Stimulated activated CD8-positive, alpha-beta memory T cell treated with anti-CD3 and anti-CD28 coated beads, Interleukin-15, amount 100 ng/mL, for 4 hours (primary cell): ENCODE measurements around the gene AK3.

Source experiments
- DNase-seq, 2 donors: peaks; one replicate each; pipeline ENCODE4 v3.0.0-alpha.2; 2020; ENCODE audit warnings: low read depth in 2 of 2

AK3 gene

DNA sequence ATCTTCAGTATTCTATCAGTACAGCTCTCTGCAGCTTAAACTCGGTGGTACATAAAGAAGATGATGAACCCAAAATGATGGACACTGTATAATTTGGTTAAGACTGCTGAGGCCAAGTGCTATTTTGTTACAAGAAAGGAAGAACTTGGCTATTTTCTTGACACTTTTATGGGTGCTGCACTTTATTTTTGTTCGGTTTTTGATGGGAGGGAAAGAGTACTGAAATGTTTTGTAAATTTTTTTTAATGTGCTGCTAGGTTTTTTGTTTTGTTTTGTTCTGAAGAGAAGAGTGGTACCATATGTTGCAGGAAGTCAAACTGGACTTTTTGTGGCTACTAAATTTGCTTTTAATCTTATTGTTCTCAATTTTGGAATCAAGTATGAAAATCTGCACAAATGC, 35.0 kb downstream of the AK3 start:
- DNase-seq: no peak

DNA sequence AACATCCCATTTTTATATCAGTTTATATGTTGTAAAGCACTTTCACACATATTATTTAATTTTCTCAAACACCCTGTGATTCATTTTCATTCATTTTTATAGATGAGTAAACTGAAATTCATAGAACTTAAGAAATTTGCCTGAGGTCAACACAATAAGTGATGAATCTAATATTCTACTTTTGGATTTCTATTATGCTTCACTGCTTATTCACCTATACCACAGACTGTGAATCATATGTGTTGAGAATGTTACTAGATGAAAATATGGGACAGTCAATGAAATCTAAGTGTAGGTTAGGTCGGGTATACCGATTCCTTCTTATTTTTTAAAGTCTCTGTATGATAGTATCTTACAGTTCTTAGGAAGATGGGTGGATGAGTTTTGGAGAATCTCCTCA, 36.9 kb downstream of the AK3 start:
- no peak for DNase-seq

DNA sequence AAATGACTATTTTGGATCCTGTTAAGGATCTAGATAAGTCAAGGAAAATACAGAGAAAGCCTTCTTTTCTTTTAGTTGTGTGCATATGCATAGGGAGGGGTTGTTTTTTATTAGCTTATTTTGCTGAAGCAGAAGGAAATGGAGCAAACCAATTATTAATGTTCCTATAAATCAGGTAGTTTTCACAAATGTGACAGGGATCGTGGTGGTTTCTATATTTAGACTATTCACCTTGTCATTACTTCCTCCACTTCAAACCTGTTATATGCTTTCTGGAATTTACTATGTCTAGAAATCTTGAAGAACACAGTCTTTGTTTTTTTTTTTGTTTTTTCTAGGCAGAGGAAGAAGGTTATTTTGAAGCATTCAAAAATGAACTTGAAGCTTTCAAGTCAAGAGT, 39.5 kb downstream of the AK3 start:
- no peak for DNase-seq

DNA sequence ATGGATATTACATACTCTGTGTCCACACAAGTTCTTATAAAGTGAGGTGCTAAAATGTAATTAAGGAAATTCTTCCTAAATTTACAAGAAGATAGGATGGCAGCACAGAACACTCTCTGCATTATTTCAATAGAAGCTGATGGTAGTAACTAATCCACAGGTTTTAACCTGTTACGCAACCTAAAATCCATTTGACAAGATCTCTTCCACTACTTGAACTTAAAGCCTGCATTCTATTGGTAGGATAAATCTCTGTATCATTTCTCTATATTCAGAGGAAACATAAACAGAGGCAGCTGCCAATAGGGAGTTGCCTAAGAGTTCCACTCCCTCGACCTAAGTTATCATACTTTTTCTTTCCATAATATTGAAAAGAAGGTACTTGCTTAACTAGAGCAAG, 40.1 kb downstream of the AK3 start:
- no peak for DNase-seq

DNA sequence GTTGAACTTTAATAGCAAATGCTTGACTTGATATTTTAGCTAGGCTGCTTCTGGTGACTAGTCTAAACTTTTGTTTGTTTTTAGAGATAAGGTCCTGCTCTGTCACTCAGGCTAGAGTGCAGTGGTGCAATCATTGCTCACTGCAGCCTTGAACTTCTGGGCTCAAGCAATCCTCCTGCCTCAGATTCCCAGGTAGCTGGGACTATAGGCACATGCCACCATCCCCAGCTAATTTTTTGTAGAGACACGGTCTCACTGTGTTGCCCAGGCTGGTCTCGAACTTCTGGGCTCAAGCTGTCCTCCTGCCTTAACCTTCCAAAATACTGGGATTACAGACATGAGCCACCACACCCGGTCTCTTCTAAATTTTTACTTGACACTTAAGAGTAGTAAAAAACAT, 40.9 kb downstream of the AK3 start:
- no peak for DNase-seq

DNA sequence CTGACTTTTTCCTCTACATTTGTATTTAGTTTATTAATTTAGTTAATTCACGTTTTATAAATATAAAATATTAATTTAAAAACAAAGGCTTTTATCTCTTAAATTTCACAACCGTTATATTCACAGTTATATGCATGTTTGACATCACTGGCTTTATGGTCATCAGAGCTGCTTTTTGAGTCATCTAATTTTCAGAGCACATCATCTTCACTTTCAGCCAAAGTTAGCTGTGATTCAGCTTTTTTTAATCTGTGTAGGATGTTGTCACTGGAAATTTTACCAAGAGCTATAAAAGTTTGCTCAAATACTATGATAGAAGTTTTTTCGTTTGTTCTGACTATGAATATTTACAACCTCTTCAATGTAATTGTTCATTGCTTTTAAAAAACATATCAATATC, 49.2 kb downstream of the AK3 start:
- DNase-seq: no peak

DNA sequence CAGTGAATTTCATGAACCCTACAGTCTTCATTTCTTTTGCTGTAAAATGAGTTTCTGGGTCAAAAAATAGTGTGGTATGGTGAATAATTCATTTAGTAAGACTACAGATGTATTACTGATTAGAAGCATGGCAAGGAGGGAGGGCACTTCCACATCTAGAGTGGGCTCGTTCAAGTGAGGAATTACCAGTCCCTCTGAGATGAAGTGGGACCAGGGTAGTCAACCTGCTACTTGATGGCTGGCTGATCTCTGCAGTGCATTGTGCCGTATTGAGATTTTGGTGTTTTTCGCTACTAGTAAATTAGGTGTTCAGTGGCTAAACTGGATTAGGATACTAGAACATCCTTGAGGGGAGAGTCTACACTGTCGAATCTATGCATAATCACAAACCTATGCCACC, 50.9 kb downstream of the AK3 start:
- no peak for DNase-seq

- DNase-seq: no peak
Observed at GRCh38 chr9:4689687-4690104, 51.3 kb downstream of the AK3 start.

- DNase-seq: no peak
Observed at GRCh38 chr9:4689021-4689420, 52.0 kb downstream of the AK3 start.

GRCh38 chr9:4686584-4686983, 54.4 kb downstream of the AK3 start:
- DNase-seq: no peak

GRCh38 chr9:4686112-4686511, 54.9 kb downstream of the AK3 start:
- no peak for DNase-seq

GRCh38 chr9:4684820-4685219, 56.2 kb downstream of the AK3 start:
- DNase-seq: no peak

- DNase-seq: no peak
Observed at GRCh38 chr9:4680750-4681149, 60.3 kb downstream of the AK3 start.

GRCh38 chr9:4680173-4680525, 60.9 kb downstream of the AK3 start:
- no peak for DNase-seq

DNA sequence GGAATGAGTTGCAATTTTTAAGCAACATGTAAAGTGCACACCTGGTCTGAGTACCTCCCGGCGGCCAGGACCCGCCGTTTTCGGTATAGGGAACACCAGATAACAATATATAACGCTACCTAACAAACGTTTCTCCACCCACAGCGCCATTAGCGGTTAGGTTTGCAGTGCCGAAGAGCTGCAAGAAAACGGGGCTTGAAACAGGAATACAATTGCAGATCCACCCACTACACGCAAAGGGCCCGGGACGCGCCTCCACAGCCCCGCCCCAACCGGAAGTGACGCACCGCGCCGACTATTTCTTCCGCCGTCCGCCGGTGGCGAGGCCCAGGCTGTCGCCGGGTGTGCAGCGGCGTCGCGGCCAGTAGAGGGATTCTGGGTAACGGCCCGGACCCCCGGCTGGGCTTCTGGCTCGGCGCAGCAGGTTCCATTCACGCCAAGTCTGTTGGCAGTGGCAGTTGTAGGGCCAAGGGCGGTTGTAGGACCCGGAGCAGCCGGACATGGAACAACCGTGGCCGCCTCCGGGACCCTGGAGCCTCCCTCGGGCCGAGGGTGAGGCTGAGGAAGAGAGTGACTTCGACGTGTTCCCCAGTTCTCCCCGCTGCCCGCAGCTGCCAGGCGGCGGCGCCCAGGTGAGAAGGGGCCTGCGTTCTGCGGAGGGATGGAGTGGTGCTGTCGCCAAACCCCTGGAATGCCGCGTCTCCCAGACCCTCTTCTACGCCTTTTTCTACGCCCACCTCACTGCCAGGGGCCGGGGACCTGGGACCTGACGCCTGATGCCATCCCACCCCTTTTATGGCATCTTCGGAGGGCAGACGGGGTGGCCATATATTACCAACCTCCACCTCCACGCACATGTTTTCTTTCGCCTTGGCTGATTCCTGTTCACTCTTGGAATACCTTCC, 61.5 kb downstream of the AK3 start, which contains the start of gene CDC37L1:
Gene CDC37L1, plus strand, starts transcription at position 302 of the 905 bp plus-strand sequence. Its CDS starts 199 bp downstream, at position 501.
- peak; percentile 94 to 97 for DNase-seq

- DNase-seq: no peak
Observed at GRCh38 chr9:4678679-4679267, 62.2 kb downstream of the AK3 start.

- DNase-seq: no peak
Observed at GRCh38 chr9:4677392-4677791, 63.6 kb downstream of the AK3 start.

- DNase-seq: no peak
Observed at GRCh38 chr9:4674783-4675182, 66.2 kb downstream of the AK3 start.

DNA sequence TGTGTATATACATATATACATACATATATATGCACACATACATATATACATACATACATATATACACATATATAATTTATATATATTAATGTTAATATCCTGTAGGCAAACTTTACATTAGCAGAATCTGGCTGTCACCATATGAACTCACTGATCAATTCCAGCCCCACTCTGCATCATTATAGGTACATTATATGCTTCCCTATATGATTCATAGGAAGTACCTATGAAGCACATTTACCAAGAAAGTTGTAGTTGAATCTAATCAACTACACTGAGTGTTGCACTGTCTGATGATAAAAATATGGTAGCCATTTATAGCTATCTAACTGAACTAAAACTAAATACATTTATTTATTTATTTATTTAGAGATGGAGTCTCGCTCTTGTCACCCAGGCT, 69.3 kb downstream of the AK3 start:
- no peak for DNase-seq

GRCh38 chr9:4670591-4670990, 70.4 kb downstream of the AK3 start:
- DNase-seq: no peak

DNA sequence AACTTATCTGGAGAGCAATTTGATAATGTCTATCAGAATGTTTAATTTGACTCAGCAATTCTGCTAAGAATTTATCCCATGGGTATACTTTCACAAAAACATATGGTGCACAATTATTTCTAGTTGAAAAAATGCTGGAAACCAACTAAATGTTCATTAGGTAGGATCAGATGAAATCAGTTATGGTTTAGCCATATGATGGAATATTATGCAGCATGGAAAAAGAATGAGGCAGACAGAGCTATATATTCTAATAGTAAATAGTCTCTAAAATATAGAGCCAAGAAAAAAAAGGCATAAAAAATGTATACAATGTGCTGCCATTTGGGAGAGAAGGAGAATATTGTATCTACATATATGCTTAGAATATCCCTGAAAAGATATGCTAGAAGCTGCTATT, 71.1 kb downstream of the AK3 start:
- no peak for DNase-seq

- no peak for DNase-seq
Observed at GRCh38 chr9:4668604-4669003, 72.4 kb downstream of the AK3 start.

DNA sequence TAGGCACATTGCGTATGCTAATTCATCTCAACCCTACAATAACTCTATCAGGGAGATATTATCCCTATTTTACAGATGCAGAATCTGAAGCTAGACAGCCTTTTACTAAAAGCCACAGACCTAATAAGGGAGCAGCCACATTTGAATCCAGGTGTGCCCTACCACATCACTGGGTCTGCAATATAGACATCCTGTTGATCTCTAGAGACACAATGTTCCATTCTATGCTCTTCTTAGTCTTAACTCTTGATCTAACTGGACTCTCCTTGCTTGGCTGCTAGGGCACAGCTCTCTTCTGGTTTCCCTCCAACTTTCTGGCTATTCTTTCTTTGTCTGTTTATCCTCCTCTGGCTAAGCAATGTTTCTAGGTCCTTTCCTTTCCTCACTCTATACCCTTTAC, 73.3 kb downstream of the AK3 start:
- DNase-seq: no peak
